Measurements from ENCODE around the gene KCNK10.

Gene KCNK10

GRCh38 chr14:88185843-88186242, 137.2 kb downstream of the KCNK10 start:
- no peak for DNase-seq (ENCODE audit: low read depth in 2 of 2)

- no peak for DNase-seq (ENCODE audit: low read depth in 2 of 2)
Observed at GRCh38 chr14:88184956-88185355, 138.1 kb downstream of the KCNK10 start.

- no peak for DNase-seq (ENCODE audit: low read depth in 2 of 2)
Observed at GRCh38 chr14:88181072-88181471, 142.0 kb downstream of the KCNK10 start.

- no peak for DNase-seq (ENCODE audit: low read depth in 2 of 2)
Observed at GRCh38 chr14:88179716-88180115, 143.4 kb downstream of the KCNK10 start.

- no peak for DNase-seq (ENCODE audit: low read depth in 2 of 2)
Observed at GRCh38 chr14:88170333-88170732, 152.7 kb downstream of the KCNK10 start.

GRCh38 chr14:88168498-88169165, 154.4 kb downstream of the KCNK10 start:
- peak in 1 of 2 donors; percentile 17 for DNase-seq (ENCODE audit: low read depth in 2 of 2)

- DNase-seq (ENCODE audit: low read depth in 2 of 2), result no peak
Observed at GRCh38 chr14:88168025-88168424, 155.0 kb downstream of the KCNK10 start.

- no peak for DNase-seq (ENCODE audit: low read depth in 2 of 2)
Observed at GRCh38 chr14:88166616-88167015, 156.5 kb downstream of the KCNK10 start.

- DNase-seq (ENCODE audit: low read depth in 2 of 2), result no peak
Observed at GRCh38 chr14:88164906-88165534, 158.0 kb downstream of the KCNK10 start.

- DNase-seq (ENCODE audit: low read depth in 2 of 2), result no peak
Observed at GRCh38 chr14:88163731-88164255, 159.3 kb downstream of the KCNK10 start.

GRCh38 chr14:88156127-88156526, 166.9 kb downstream of the KCNK10 start:
- DNase-seq (ENCODE audit: low read depth in 2 of 2), result no peak

- no peak for DNase-seq (ENCODE audit: low read depth in 2 of 2)
Observed at GRCh38 chr14:88154926-88155325, 168.1 kb downstream of the KCNK10 start.

GRCh38 chr14:88154321-88154720, 168.7 kb downstream of the KCNK10 start:
- DNase-seq (ENCODE audit: low read depth in 2 of 2), result no peak

- no peak for DNase-seq (ENCODE audit: low read depth in 2 of 2)
Observed at GRCh38 chr14:88146881-88147649, 176.0 kb downstream of the KCNK10 start.

GRCh38 chr14:88143810-88144209, 179.3 kb downstream of the KCNK10 start:
- no peak for DNase-seq (ENCODE audit: low read depth in 2 of 2)

- no peak for DNase-seq (ENCODE audit: low read depth in 2 of 2)
Observed at GRCh38 chr14:88142997-88143396, 180.1 kb downstream of the KCNK10 start.

- no peak for DNase-seq (ENCODE audit: low read depth in 2 of 2)
Observed at GRCh38 chr14:88140874-88141273, 182.2 kb downstream of the KCNK10 start.

- no peak for DNase-seq (ENCODE audit: low read depth in 2 of 2)
Observed at GRCh38 chr14:88137327-88137726, 185.7 kb downstream of the KCNK10 start.
